Fibroblast of the aortic adventitia (primary cell): ENCODE results near the gene SSR4. TPM values are rescaled to one million over a fixed set of nuclear protein-coding genes. Genes with fewer than 3 reads are reported as not detected.

Experiments used
- DNase-seq: peaks from one replicate; pipeline ENCODE4 v3.0.0-alpha.2; 2010; ENCODE audit warnings: low read depth
- H3K4me3 ChIP-seq: 2 replicates; pipeline ENCODE4 v1.5.1; 2011; ENCODE audit warnings: low read depth, mild to moderate bottlenecking, control low read depth, low read length, moderate library complexity
- total RNA-seq: library from RNA; depleted of rRNA; stranded (reverse); fragments of >200 nt; gene quantifications from 2 replicates; pipeline ENCODE4 v1.2.3, GENCODE V29; 2012; ENCODE audit warnings: low replicate concordance
- TF ChIP-seq, protein P1 (sequence below): IDR thresholded peaks from 2 replicates; pipeline ENCODE4 v1.5.1; 2011; ENCODE audit warnings: mild to moderate bottlenecking, low read length, control low read depth, inconsistent platforms; ENCODE audit not compliant: insufficient read depth

SSR4 gene
- total RNA-seq, 1 donor: 186 TPM

DNA sequence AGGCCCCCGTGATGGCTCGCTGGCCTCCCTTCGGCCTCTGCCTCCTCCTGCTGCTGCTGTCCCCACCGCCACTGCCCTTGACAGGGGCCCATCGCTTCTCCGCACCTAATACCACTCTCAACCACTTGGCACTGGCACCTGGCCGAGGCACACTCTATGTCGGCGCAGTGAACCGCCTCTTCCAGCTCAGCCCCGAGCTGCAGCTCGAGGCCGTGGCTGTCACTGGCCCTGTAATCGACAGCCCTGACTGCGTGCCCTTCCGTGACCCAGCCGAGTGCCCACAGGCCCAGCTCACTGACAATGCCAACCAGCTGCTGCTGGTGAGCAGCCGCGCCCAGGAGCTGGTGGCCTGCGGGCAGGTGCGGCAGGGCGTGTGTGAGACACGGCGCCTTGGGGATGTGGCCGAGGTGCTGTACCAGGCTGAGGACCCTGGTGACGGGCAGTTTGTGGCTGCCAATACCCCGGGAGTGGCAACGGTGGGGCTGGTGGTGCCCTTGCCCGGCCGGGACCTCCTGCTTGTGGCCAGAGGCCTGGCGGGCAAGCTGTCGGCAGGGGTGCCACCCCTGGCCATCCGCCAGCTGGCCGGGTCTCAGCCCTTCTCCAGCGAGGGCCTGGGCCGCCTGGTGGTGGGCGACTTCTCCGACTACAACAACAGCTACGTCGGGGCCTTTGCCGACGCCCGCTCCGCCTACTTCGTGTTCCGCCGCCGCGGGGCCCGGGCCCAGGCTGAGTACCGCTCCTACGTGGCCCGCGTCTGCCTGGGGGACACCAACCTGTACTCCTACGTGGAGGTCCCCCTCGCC lies 27.4 kb upstream of the SSR4 start:
- no peak for DNase-seq
- H3K4me3 ChIP-seq: no peak overlapping the region
- TF ChIP-seq, protein P1, sequence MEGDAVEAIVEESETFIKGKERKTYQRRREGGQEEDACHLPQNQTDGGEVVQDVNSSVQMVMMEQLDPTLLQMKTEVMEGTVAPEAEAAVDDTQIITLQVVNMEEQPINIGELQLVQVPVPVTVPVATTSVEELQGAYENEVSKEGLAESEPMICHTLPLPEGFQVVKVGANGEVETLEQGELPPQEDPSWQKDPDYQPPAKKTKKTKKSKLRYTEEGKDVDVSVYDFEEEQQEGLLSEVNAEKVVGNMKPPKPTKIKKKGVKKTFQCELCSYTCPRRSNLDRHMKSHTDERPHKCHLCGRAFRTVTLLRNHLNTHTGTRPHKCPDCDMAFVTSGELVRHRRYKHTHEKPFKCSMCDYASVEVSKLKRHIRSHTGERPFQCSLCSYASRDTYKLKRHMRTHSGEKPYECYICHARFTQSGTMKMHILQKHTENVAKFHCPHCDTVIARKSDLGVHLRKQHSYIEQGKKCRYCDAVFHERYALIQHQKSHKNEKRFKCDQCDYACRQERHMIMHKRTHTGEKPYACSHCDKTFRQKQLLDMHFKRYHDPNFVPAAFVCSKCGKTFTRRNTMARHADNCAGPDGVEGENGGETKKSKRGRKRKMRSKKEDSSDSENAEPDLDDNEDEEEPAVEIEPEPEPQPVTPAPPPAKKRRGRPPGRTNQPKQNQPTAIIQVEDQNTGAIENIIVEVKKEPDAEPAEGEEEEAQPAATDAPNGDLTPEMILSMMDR: no peak

DNA sequence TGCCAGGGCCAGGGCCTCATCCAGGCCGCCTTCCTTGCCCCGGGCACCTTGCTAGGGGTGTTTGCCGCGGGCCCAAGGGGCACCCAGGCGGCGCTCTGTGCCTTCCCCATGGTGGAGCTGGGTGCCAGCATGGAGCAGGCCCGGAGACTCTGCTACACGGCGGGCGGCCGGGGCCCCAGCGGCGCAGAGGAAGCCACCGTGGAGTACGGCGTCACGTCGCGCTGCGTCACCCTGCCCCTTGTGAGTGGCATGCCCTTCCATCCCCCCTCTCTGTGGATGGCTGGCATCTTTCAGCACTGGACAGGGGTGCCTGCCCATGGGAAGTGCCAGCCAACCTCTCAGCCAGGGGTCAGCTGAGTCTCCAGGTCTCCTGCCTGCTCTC lies 26.8 kb upstream of the SSR4 start:
- TF ChIP-seq, protein P1: no peak
- DNase-seq: no peak
- H3K4me3 ChIP-seq: no peak overlapping the region

- TF ChIP-seq, protein P1: no peak
- no peak for DNase-seq
Observed at GRCh38 chrX:153768311-153769157, 25.9 kb upstream of the SSR4 start.

DNA sequence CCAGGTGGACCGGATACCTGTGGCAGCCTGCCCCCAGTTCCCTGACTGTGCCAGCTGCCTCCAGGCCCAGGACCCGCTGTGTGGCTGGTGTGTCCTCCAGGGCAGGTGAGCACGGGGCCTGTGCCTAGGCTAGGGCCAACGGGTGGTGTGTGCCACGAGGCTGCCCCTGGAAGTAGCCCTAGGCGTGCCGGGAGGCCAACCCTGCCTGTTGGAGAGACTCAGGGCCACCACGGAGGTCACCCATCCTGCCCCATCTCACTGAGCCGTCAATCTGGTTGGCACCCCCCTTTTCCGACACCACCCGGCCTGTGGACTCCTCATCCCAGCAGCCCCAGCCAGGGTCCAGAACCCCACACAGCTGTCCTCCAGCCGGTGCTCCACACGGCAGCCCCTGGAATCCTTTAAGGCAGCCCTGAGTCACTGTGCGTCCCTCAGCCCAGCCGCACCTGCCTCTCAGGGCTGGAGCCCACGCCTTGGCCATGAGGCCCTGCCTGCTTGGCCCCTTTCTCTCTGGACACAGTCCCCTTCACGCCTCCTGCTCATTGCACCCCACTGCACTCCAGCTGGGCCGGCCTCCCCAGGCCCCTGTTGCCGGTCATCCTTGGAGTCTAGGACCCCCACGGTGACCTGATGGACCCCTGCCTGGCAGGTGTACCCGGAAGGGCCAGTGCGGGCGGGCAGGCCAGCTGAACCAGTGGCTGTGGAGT lies 25.2 kb upstream of the SSR4 start:
- DNase-seq: no peak
- TF ChIP-seq, protein P1: no peak
- no peak overlapping the region for H3K4me3 ChIP-seq

More at GRCh38 chrX:153768311-153769157, 25.9 kb upstream of the SSR4 start:
- H3K4me3 ChIP-seq: no peak overlapping the region

- DNase-seq: no peak
- H3K4me3 ChIP-seq: no peak overlapping the region
- TF ChIP-seq, protein P1: no peak
Observed at GRCh38 chrX:153769865-153770600, 24.4 kb upstream of the SSR4 start.
